GM12878 (cell line): ENCODE data around the gene DLGAP3. TPM values are rescaled to one million over a fixed set of nuclear protein-coding genes. Genes with fewer than 3 reads are reported as not detected.

Experiments used
- ATAC-seq: fragments of 200-7000 bp; cut with Tn5 transposase; 3 replicates; pipeline ENCODE4 v1.9.1; 2020; ENCODE audit warnings: mild to moderate bottlenecking, moderate library complexity
- BruUV-seq: library from RNA; stranded (reverse); fragments of 400-500 nt; replicated peaks from 2 replicates; lab custom pipeline; 2021; lab: Mats Ljungman, UMichigan
- CTCF ChIA-PET: fragments of 300-600 bp; sonication (Branson Sonifier 250); formaldehyde crosslinking; extraction: SDS; loops from one replicate; lab custom pipeline; 2021; ENCODE audit warnings: inconsistent platforms; lab: Yijun Ruan, JAX
- POLR2A ChIA-PET: fragments of 350-600 bp; formaldehyde crosslinking; extraction: SDS; loops from one replicate; lab custom pipeline; 2021; ENCODE audit warnings: inconsistent platforms; lab: Charles Lee
- RAD21 ChIA-PET: fragments of 300-600 bp; sonication (Branson Sonifier 250); formaldehyde crosslinking; loops from one replicate; lab custom pipeline; 2023; ENCODE audit warnings: antibody characterized with exemption; ENCODE audit not compliant: unreplicated experiment; lab: Charles Lee
- SMC1A ChIA-PET: fragments of 300-600 bp; sonication (Branson Sonifier 250); formaldehyde crosslinking; loops from one replicate; lab custom pipeline; 2023; ENCODE audit not compliant: unreplicated experiment, uncharacterized antibody; lab: Charles Lee
- DNase-seq: peaks from one replicate; pipeline ENCODE4 v3.0.0-alpha.2; 2011; ENCODE audit warnings: low read depth, low spot score
- FAIRE-seq: peaks from 3 replicates; lab custom pipeline; 2011; peaks lifted over from hg19 to GRCh38; lab: Jason Lieb, UNC
- H2AFZ ChIP-seq: 2 replicates; pipeline ENCODE4 v1.6.0; 2011; ENCODE audit warnings: low read depth, low read length, control low read depth; ENCODE audit not compliant: control insufficient read depth
- H3K27ac ChIP-seq: 2 replicates; pipeline ENCODE4 v1.5.1; 2011; ENCODE audit warnings: control low read depth; ENCODE audit not compliant: control insufficient read depth, insufficient read depth
- H3K27me3 ChIP-seq, 2 experiments: replicated peaks in 1 of 2; 2 replicates each; pipeline versions ENCODE4 v1.6.0 to v1.6.1; 2011; ENCODE audit warnings: low read length in 1 of 2; ENCODE audit not compliant: control insufficient read depth in 2 of 2, insufficient read depth in 2 of 2
- H3K36me3 ChIP-seq, 2 experiments: 2 replicates each; pipeline ENCODE4 v1.5.1; 2011; ENCODE audit warnings: low read length in 1 of 2; ENCODE audit not compliant: control insufficient read depth in 2 of 2, insufficient read depth in 2 of 2
- H3K4me1 ChIP-seq: 2 replicates; pipeline ENCODE4 v1.6.1; 2011; ENCODE audit warnings: mild to moderate bottlenecking, low read length, moderate library complexity, mixed read lengths; ENCODE audit not compliant: control insufficient read depth, insufficient read depth
- H3K4me2 ChIP-seq: 2 replicates; pipeline ENCODE4 v1.6.0; 2011; ENCODE audit warnings: control low read depth; ENCODE audit not compliant: control insufficient read depth, insufficient read depth
- H3K4me3 ChIP-seq: fragments of 200-600 bp; sonication (generic); 2 replicates; pipeline ENCODE4 v1.5.1; 2016
- H3K79me2 ChIP-seq: 2 replicates; pipeline ENCODE4 v1.6.0; 2011; ENCODE audit warnings: low read length; ENCODE audit not compliant: control insufficient read depth, insufficient read depth
- H3K9ac ChIP-seq: 2 replicates; pipeline ENCODE4 v1.8.0; 2011; ENCODE audit warnings: low read length, control low read depth, mixed read lengths; ENCODE audit not compliant: control insufficient read depth, insufficient read depth
- H3K9me3 ChIP-seq: replicated peaks from 3 replicates; pipeline ENCODE4 v1.5.1; 2011; ENCODE audit warnings: mild to moderate bottlenecking, low read length; ENCODE audit not compliant: control insufficient read depth, insufficient read depth
- H4K20me1 ChIP-seq: 2 replicates; pipeline ENCODE4 v1.6.0; 2011; ENCODE audit not compliant: control insufficient read depth, insufficient read depth
- HSF1 ChIP-seq: fragments of 150-350 bp; IDR thresholded peaks from 2 replicates; pipeline ENCODE4 v1.6.1; 2014; ENCODE audit warnings: mild to moderate bottlenecking, low read depth, low read length
- MYC ChIP-seq: IDR thresholded peaks from 2 replicates; pipeline ENCODE4 v1.6.1; 2011; ENCODE audit warnings: mild to moderate bottlenecking, low read length, moderate library complexity, inconsistent platforms; ENCODE audit not compliant: insufficient read depth, insufficient replicate concordance, insufficient read length, severe bottlenecking
- NFYA ChIP-seq: IDR thresholded peaks from 2 replicates; pipeline ENCODE4 v1.6.1; 2011; ENCODE audit warnings: low read depth, mild to moderate bottlenecking, low read length, improper control_type of control experiment, borderline replicate concordance
- SRF ChIP-seq, 2 experiments: IDR thresholded peaks; 2 replicates each; pipeline ENCODE4 v1.6.1; 2011; ENCODE audit warnings: low read depth in 2 of 2, low read length in 2 of 2, mild to moderate bottlenecking in 1 of 2, moderate library complexity in 1 of 2
- TAF1 ChIP-seq: IDR thresholded peaks from 2 replicates; pipeline ENCODE4 v1.6.1; 2011; ENCODE audit warnings: mild to moderate bottlenecking, low read depth, low read length, borderline replicate concordance
- TCF7 ChIP-seq: IDR thresholded peaks from 2 replicates; pipeline ENCODE4 v1.6.1; 2014; ENCODE audit warnings: antibody characterized with exemption, borderline replicate concordance
- WGBS: methylation state at CpG from one replicate; pipeline ENCODE4 v1.1.6; 2016; ENCODE audit warnings: low lambda C conversion rate; ENCODE audit not compliant: insufficient replicate concordance, insufficient coverage; ENCODE audit errors: missing lambda C conversion rate; 5-methylcytosine and 5-hydroxymethylcytosine counted together
- in situ Hi-C: fragments of 300-500 bp; cut with MboI; formaldehyde crosslinking; loops from 9 replicates; pipeline ENCODE4 v1.14.3; 2018; ENCODE audit warnings: mixed read lengths
- intact Hi-C: fragments of 100-400 bp; cut with micrococcal nuclease; formaldehyde crosslinking; loops from one replicate; pipeline ENCODE4 v1.14.2; 2022; ENCODE audit not compliant: unreplicated experiment
- polyA plus RNA-seq, 11 experiments: library from polyadenylated mRNA; depleted of rRNA in 4 of 11; unstranded in 6 of 11; stranded (reverse) in 5 of 11; fragments of >200 nt; fragmentation: Nextera tagmentation in 4 of 11; fragmentation: Illumina TruSeq in 1 of 11; extraction: Ambion mirVana in 4 of 11; extraction: Trizol in 1 of 11; gene quantifications; 1 replicate in 1 of 11; 2 replicates in 10 of 11; pipeline versions ENCODE4 v1.2.1 to v1.2.3, GENCODE V29; 2011 to 2016; ENCODE audit warnings: inconsistent platforms in 2 of 11, missing spikeins in 2 of 11, low read depth in 1 of 11
- total RNA-seq, 4 experiments: library from RNA; depleted of rRNA in 3 of 4; stranded (reverse); fragments of >200 nt in 3 of 4; fragmentation: Illumina TruSeq in 1 of 4; extraction: Trizol in 1 of 4; gene quantifications; 2 replicates each; pipeline versions ENCODE4 v1.2.1 to v1.2.3, GENCODE V29; 2013 to 2021
- TF ChIP-seq, protein P1 (sequence below): fragments of 450-650 bp; IDR thresholded peaks from 2 replicates; pipeline ENCODE4 v1.6.1; 2017; ENCODE audit warnings: mild to moderate bottlenecking, moderate library complexity

DLGAP3 gene
- total and polyA plus RNA-seq, 10 of the 15 experiments (the other 5 are each of a cell fraction or from before 2014, with no cell fraction given) = 0.03 to 0.15 (median 0.08) TPM; not detected in 4

GRCh38 chr1:34876406-34876805, 53.0 kb downstream of the DLGAP3 start:
- H3K27me3 ChIP-seq = peaks cover 0 to 3% of the 10 kb centered on the region in 2 experiments; a peak in 3 of 4 replicates
- no peaks in the 10 kb centered on the region for H3K4me1 ChIP-seq
- no peaks in the 10 kb centered on the region for H3K79me2 ChIP-seq
- no peaks in the 10 kb centered on the region for H4K20me1 ChIP-seq
- intact Hi-C loops = no loop called here
- no peak overlapping the region for H3K9ac ChIP-seq
- WGBS = 48% methylated on average over 7 of the region's 7 CpGs
- FAIRE-seq (no peak), ATAC-seq (no peak), DNase-seq (no peak)
- TF ChIP-seq NFYA = no peak
- TF ChIP-seq TAF1 = no peak
- TF ChIP-seq MYC = no peak
- H3K9me3 ChIP-seq = no peaks in the 10 kb centered on the region
- no peak overlapping the region for H2AFZ ChIP-seq
- ChIA-PET CTCF (interaction anchor here (1.7 kb wide), 1 partner anchor 10 kb away, joined by 8 read pairs; no protein-coding TSS in a partner anchor), POLR2A (no interaction called here), RAD21 (no interaction called here), SMC1A (no interaction called here)
- in situ Hi-C loops = no loop called here
- no peak overlapping the region for H3K4me3 ChIP-seq
- no peak overlapping the region for H3K27ac ChIP-seq
- no TSS peak for BruUV-seq
- H3K36me3 ChIP-seq = no peaks in the 10 kb centered on the region
- no peak overlapping the region for H3K4me2 ChIP-seq

GRCh38 chr1:34874296-34874952, 55.0 kb downstream of the DLGAP3 start:
- no peaks in the 10 kb centered on the region for H3K9me3 ChIP-seq
- no peak overlapping the region for H3K4me3 ChIP-seq
- no peak for FAIRE-seq
- no peaks in the 10 kb centered on the region for H4K20me1 ChIP-seq
- no TSS peak for BruUV-seq
- no peak overlapping the region for H3K9ac ChIP-seq
- ChIA-PET CTCF (no interaction called here), POLR2A (no interaction called here), RAD21 (no interaction called here), SMC1A (interaction anchor here (1.2 kb wide), 1 partner anchor 88 kb away, joined by 3 read pairs; no protein-coding TSS in a partner anchor)
- WGBS = 57% methylated on average over 4 of the region's 4 CpGs
- peaks cover 0 to 3% of the 10 kb centered on the region in 2 experiments; a peak in 3 of 4 replicates for H3K27me3 ChIP-seq
- intact Hi-C loops (no loop called here), in situ Hi-C loops (no loop called here)
- TF ChIP-seq, protein P1, sequence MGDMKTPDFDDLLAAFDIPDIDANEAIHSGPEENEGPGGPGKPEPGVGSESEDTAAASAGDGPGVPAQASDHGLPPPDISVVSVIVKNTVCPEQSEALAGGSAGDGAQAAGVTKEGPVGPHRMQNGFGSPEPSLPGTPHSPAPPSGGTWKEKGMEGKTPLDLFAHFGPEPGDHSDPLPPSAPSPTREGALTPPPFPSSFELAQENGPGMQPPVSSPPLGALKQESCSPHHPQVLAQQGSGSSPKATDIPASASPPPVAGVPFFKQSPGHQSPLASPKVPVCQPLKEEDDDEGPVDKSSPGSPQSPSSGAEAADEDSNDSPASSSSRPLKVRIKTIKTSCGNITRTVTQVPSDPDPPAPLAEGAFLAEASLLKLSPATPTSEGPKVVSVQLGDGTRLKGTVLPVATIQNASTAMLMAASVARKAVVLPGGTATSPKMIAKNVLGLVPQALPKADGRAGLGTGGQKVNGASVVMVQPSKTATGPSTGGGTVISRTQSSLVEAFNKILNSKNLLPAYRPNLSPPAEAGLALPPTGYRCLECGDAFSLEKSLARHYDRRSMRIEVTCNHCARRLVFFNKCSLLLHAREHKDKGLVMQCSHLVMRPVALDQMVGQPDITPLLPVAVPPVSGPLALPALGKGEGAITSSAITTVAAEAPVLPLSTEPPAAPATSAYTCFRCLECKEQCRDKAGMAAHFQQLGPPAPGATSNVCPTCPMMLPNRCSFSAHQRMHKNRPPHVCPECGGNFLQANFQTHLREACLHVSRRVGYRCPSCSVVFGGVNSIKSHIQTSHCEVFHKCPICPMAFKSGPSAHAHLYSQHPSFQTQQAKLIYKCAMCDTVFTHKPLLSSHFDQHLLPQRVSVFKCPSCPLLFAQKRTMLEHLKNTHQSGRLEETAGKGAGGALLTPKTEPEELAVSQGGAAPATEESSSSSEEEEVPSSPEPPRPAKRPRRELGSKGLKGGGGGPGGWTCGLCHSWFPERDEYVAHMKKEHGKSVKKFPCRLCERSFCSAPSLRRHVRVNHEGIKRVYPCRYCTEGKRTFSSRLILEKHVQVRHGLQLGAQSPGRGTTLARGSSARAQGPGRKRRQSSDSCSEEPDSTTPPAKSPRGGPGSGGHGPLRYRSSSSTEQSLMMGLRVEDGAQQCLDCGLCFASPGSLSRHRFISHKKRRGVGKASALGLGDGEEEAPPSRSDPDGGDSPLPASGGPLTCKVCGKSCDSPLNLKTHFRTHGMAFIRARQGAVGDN = no peak
- no peak for TF ChIP-seq SRF (IDR thresholded peaks at IDR 0.05; ENCODE audit: low read depth in 2 of 2, low read length in 2 of 2)
- no peak for TF ChIP-seq TCF7
- no peak for TF ChIP-seq HSF1
- H3K27ac ChIP-seq = no peak overlapping the region
- no peak for ATAC-seq
- no peak overlapping the region for H3K4me2 ChIP-seq
- H2AFZ ChIP-seq = no peak overlapping the region
- no peaks in the 10 kb centered on the region for H3K79me2 ChIP-seq
- H3K36me3 ChIP-seq = no peaks in the 10 kb centered on the region
- no peak for DNase-seq
- no peaks in the 10 kb centered on the region for H3K4me1 ChIP-seq
